ENCODE data around the gene ZNF821.

DNA sequence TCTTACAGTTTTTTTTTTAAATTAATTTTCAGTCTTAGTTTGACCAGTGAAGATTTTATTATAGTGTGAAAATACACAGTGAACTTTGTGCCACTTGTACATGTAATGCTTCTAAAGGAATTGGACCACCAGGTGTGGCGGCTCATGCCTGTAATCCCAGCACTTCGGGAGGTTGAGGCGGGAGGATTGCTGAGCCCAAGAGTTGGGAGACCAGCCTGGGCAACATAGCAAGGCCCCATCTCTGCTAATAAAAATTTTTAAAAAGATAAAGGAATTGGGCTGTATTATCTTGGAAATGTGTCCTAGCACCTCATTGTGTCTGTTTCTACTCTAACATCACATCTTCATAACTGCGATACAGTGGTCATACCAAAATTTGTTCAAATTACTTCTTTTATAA, 15.2 kb upstream of the ZNF821 start:
- TF ChIP-seq, protein P1, sequence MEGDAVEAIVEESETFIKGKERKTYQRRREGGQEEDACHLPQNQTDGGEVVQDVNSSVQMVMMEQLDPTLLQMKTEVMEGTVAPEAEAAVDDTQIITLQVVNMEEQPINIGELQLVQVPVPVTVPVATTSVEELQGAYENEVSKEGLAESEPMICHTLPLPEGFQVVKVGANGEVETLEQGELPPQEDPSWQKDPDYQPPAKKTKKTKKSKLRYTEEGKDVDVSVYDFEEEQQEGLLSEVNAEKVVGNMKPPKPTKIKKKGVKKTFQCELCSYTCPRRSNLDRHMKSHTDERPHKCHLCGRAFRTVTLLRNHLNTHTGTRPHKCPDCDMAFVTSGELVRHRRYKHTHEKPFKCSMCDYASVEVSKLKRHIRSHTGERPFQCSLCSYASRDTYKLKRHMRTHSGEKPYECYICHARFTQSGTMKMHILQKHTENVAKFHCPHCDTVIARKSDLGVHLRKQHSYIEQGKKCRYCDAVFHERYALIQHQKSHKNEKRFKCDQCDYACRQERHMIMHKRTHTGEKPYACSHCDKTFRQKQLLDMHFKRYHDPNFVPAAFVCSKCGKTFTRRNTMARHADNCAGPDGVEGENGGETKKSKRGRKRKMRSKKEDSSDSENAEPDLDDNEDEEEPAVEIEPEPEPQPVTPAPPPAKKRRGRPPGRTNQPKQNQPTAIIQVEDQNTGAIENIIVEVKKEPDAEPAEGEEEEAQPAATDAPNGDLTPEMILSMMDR (IDR thresholded peaks at IDR 0.05) = no peak
- TF ChIP-seq, protein P2, sequence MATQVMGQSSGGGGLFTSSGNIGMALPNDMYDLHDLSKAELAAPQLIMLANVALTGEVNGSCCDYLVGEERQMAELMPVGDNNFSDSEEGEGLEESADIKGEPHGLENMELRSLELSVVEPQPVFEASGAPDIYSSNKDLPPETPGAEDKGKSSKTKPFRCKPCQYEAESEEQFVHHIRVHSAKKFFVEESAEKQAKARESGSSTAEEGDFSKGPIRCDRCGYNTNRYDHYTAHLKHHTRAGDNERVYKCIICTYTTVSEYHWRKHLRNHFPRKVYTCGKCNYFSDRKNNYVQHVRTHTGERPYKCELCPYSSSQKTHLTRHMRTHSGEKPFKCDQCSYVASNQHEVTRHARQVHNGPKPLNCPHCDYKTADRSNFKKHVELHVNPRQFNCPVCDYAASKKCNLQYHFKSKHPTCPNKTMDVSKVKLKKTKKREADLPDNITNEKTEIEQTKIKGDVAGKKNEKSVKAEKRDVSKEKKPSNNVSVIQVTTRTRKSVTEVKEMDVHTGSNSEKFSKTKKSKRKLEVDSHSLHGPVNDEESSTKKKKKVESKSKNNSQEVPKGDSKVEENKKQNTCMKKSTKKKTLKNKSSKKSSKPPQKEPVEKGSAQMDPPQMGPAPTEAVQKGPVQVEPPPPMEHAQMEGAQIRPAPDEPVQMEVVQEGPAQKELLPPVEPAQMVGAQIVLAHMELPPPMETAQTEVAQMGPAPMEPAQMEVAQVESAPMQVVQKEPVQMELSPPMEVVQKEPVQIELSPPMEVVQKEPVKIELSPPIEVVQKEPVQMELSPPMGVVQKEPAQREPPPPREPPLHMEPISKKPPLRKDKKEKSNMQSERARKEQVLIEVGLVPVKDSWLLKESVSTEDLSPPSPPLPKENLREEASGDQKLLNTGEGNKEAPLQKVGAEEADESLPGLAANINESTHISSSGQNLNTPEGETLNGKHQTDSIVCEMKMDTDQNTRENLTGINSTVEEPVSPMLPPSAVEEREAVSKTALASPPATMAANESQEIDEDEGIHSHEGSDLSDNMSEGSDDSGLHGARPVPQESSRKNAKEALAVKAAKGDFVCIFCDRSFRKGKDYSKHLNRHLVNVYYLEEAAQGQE (IDR thresholded peaks at IDR 0.05; ENCODE audit: insufficient read depth in 1 of 2, low read depth in 2 of 2, low read length in 1 of 2) = no peak
